Mesenchymal stem cell (in vitro differentiated cells and primary cell): ENCODE measurements around the gene NSUN4.

Experiments used
- DNase-seq: peaks from one replicate; pipeline ENCODE4 v3.0.0-alpha.2; 2013
- H2AFZ ChIP-seq: one replicate; pipeline ENCODE4 v1.6.1; 2013; ENCODE audit warnings: low read depth, mild to moderate bottlenecking, control low read depth, inconsistent platforms, low read length, moderate library complexity
- H2AK5ac ChIP-seq: 2 replicates; pipeline ENCODE4 v1.6.1; 2013; ENCODE audit warnings: low read length, moderate library complexity, mild to moderate bottlenecking, inconsistent platforms; ENCODE audit not compliant: severe bottlenecking
- H2BK120ac ChIP-seq: one replicate; pipeline ENCODE4 v1.6.1; 2013; ENCODE audit warnings: low read depth, mild to moderate bottlenecking, inconsistent platforms, low read length, moderate library complexity
- H2BK12ac ChIP-seq, 2 experiments: one replicate each; pipeline ENCODE4 v1.6.1; 2013; ENCODE audit warnings: inconsistent platforms in 2 of 2, low read length in 2 of 2, mild to moderate bottlenecking in 2 of 2, moderate library complexity in 2 of 2, control low read depth in 1 of 2
- H2BK15ac ChIP-seq: one replicate; pipeline ENCODE4 v1.6.1; 2013; ENCODE audit warnings: mild to moderate bottlenecking, low read depth, inconsistent platforms; ENCODE audit not compliant: poor library complexity, severe bottlenecking
- H2BK5ac ChIP-seq: 2 replicates; pipeline ENCODE4 v1.6.1; 2013; ENCODE audit warnings: low read depth, mild to moderate bottlenecking, low read length, control low read depth, inconsistent platforms; ENCODE audit not compliant: poor library complexity, severe bottlenecking
- H3K14ac ChIP-seq, 2 experiments: one replicate each; pipeline ENCODE4 v1.6.1; 2013; ENCODE audit warnings: inconsistent platforms in 2 of 2, low read length in 2 of 2, control low read depth in 1 of 2, mild to moderate bottlenecking in 1 of 2, moderate library complexity in 1 of 2
- H3K18ac ChIP-seq, 2 experiments: one replicate each; pipeline ENCODE4 v1.6.1; 2013; ENCODE audit warnings: inconsistent platforms in 2 of 2, low read length in 2 of 2, control low read depth in 1 of 2, low read depth in 1 of 2, mild to moderate bottlenecking in 1 of 2
- H3K23ac ChIP-seq, 2 experiments: one replicate each; pipeline ENCODE4 v1.6.1; 2013; ENCODE audit warnings: inconsistent platforms in 2 of 2, low read length in 2 of 2, mild to moderate bottlenecking in 2 of 2, moderate library complexity in 2 of 2, control low read depth in 1 of 2
- H3K27ac ChIP-seq: 2 replicates; pipeline ENCODE4 v1.5.1; 2013; ENCODE audit warnings: mild to moderate bottlenecking, moderate library complexity, low read length, control low read depth, inconsistent platforms; ENCODE audit not compliant: poor library complexity, severe bottlenecking
- H3K27me3 ChIP-seq, 2 experiments: 2 replicates each; pipeline versions ENCODE4 v1.6.1 to v1.7.0; 2013; ENCODE audit warnings: low read length in 2 of 2, mild to moderate bottlenecking in 2 of 2, moderate library complexity in 2 of 2, control low read depth in 1 of 2, inconsistent platforms in 1 of 2; ENCODE audit not compliant: control insufficient read depth in 1 of 2, insufficient read depth in 1 of 2
- H3K36me3 ChIP-seq, 2 experiments: 2 replicates each; pipeline versions ENCODE4 v1.6.1 to v1.7.0; 2013; ENCODE audit warnings: low read length in 2 of 2, control low read depth in 1 of 2, inconsistent platforms in 1 of 2, low read depth in 1 of 2, mild to moderate bottlenecking in 1 of 2; ENCODE audit not compliant: insufficient read depth in 2 of 2, control insufficient read depth in 1 of 2
- H3K4ac ChIP-seq, 2 experiments: one replicate each; pipeline ENCODE4 v1.6.1; 2013; ENCODE audit warnings: inconsistent platforms in 2 of 2, low read length in 2 of 2, mild to moderate bottlenecking in 2 of 2, moderate library complexity in 2 of 2, control low read depth in 1 of 2, low read depth in 1 of 2
- H3K4me1 ChIP-seq: 2 replicates; pipeline ENCODE4 v1.6.1; 2013; ENCODE audit warnings: low read depth, low read length, control low read depth; ENCODE audit not compliant: control insufficient read depth, insufficient read depth
- H3K4me2 ChIP-seq: 2 replicates; pipeline ENCODE4 v1.6.1; 2013; ENCODE audit warnings: low read length, mild to moderate bottlenecking, inconsistent platforms; ENCODE audit not compliant: poor library complexity, severe bottlenecking
- H3K4me3 ChIP-seq, 2 experiments: 2 replicates each; pipeline versions ENCODE4 v1.5.1 to v1.7.0; 2013; ENCODE audit warnings: low read length in 2 of 2, mild to moderate bottlenecking in 2 of 2, control low read depth in 1 of 2, low read depth in 1 of 2; ENCODE audit not compliant: insufficient read depth in 1 of 2
- H3K79me1 ChIP-seq: replicated peaks from 2 replicates; pipeline ENCODE4 v1.6.1; 2013; ENCODE audit warnings: mild to moderate bottlenecking, control low read depth, low read length, inconsistent platforms; ENCODE audit not compliant: poor library complexity, severe bottlenecking
- H3K9ac ChIP-seq: 2 replicates; pipeline ENCODE4 v1.7.0; 2013; ENCODE audit warnings: mild to moderate bottlenecking, low read length, moderate library complexity
- H3K9me3 ChIP-seq: 2 replicates; pipeline ENCODE4 v1.7.0; 2013; ENCODE audit warnings: mild to moderate bottlenecking, low read length; ENCODE audit not compliant: control insufficient read depth
- H4K8ac ChIP-seq: one replicate; pipeline ENCODE4 v1.6.1; 2013; ENCODE audit warnings: inconsistent platforms, mild to moderate bottlenecking, low read length, moderate library complexity
- H4K91ac ChIP-seq: one replicate; pipeline ENCODE4 v1.6.1; 2013; ENCODE audit warnings: mild to moderate bottlenecking, low read length, inconsistent platforms
- WGBS: methylation state at CpG from one replicate; pipeline ENCODE4 v1.1.7; 2013; ENCODE audit warnings: mixed read lengths; 5-methylcytosine and 5-hydroxymethylcytosine counted together

Gene NSUN4

GRCh38 chr1:46405724-46406123, 65.1 kb downstream of the NSUN4 start:
- no peak overlapping the region for H3K27ac ChIP-seq
- no peak for DNase-seq
- H3K27me3 ChIP-seq, result peaks cover 11 to 25% of the 10 kb centered on the region in 2 experiments
- H3K18ac ChIP-seq, result peak overlapping the region in 1 of 2 experiments; percentile 5
- H2BK120ac ChIP-seq, result no peak overlapping the region
- peak overlapping the region; percentile 36 for H4K91ac ChIP-seq
- no peak overlapping the region for H2BK5ac ChIP-seq
- no peaks in the 10 kb centered on the region for H3K9me3 ChIP-seq
- no peak overlapping the region for H2BK15ac ChIP-seq
- peak overlapping the region in 1 of 2 experiments; percentile 46 for H2BK12ac ChIP-seq
- no peak overlapping the region for H3K4me2 ChIP-seq
- no peaks in the 10 kb centered on the region for H3K79me1 ChIP-seq
- H4K8ac ChIP-seq, result peak overlapping the region; percentile 4
- H2AFZ ChIP-seq, result peak overlapping the region; percentile 62
- peak overlapping the region; percentile 69 for H3K9ac ChIP-seq
- H3K36me3 ChIP-seq, result no peaks in the 10 kb centered on the region
- H2AK5ac ChIP-seq, result no peak overlapping the region
- H3K23ac ChIP-seq, result no peak overlapping the region
- peaks cover 20% of the 10 kb centered on the region for H3K4me1 ChIP-seq
- no peak overlapping the region for H3K14ac ChIP-seq
- H3K4me3 ChIP-seq, result no peak overlapping the region
- H3K4ac ChIP-seq, result no peak overlapping the region
- WGBS, result 90% methylated on average over 17 of the region's 17 CpGs

- Histone ChIP-seq H3K23ac (no peak overlapping the region), H3K18ac (peak overlapping the region in 1 of 2 experiments; percentile 40), H3K79me1 (no peaks in the 10 kb centered on the region), H3K36me3 (no peaks in the 10 kb centered on the region), H3K4me1 (peaks cover 17% of the 10 kb centered on the region), H3K9ac (peak overlapping the region; percentile 69), H3K27me3 (peaks cover 6 to 18% of the 10 kb centered on the region in 2 experiments), H3K9me3 (no peaks in the 10 kb centered on the region), H2BK120ac (no peak overlapping the region), H2BK15ac (peak overlapping the region; percentile 2), H3K4ac (no peak overlapping the region), H2AFZ (peak overlapping the region; percentile 6), H3K27ac (no peak overlapping the region), H3K14ac (no peak overlapping the region), H3K4me2 (no peak overlapping the region), H4K8ac (no peak overlapping the region), H2AK5ac (no peak overlapping the region), H4K91ac (no peak overlapping the region), H2BK12ac (no peak overlapping the region), H3K4me3 (no peak overlapping the region), H2BK5ac (no peak overlapping the region)
- WGBS, result 55% methylated on average over 13 of the region's 13 CpGs
- peak; percentile 11 for DNase-seq
Measured at GRCh38 chr1:46406881-46407608, 66.4 kb downstream of the NSUN4 start.

- H3K14ac ChIP-seq, result no peak overlapping the region
- no peak overlapping the region for H4K8ac ChIP-seq
- H2BK5ac ChIP-seq, result no peak overlapping the region
- no peak overlapping the region for H3K9ac ChIP-seq
- no peak overlapping the region for H3K18ac ChIP-seq
- H3K79me1 ChIP-seq, result no peaks in the 10 kb centered on the region
- 92% methylated on average over 9 of the region's 9 CpGs for WGBS
- no peak overlapping the region for H2AK5ac ChIP-seq
- H3K4ac ChIP-seq, result no peak overlapping the region
- peaks cover 14% of the 10 kb centered on the region for H3K4me1 ChIP-seq
- no peak overlapping the region for H2BK120ac ChIP-seq
- no peak overlapping the region for H2BK15ac ChIP-seq
- H3K27ac ChIP-seq, result no peak overlapping the region
- no peak overlapping the region for H2AFZ ChIP-seq
- H3K36me3 ChIP-seq, result no peaks in the 10 kb centered on the region
- H3K9me3 ChIP-seq, result no peaks in the 10 kb centered on the region
- DNase-seq, result no peak
- H3K27me3 ChIP-seq, result peaks cover 6 to 18% of the 10 kb centered on the region in 2 experiments
- H3K23ac ChIP-seq, result no peak overlapping the region
- H2BK12ac ChIP-seq, result no peak overlapping the region
- H3K4me2 ChIP-seq, result no peak overlapping the region
- no peak overlapping the region for H4K91ac ChIP-seq
- no peak overlapping the region for H3K4me3 ChIP-seq
Measured at GRCh38 chr1:46407636-46408035, 67.0 kb downstream of the NSUN4 start.

DNA sequence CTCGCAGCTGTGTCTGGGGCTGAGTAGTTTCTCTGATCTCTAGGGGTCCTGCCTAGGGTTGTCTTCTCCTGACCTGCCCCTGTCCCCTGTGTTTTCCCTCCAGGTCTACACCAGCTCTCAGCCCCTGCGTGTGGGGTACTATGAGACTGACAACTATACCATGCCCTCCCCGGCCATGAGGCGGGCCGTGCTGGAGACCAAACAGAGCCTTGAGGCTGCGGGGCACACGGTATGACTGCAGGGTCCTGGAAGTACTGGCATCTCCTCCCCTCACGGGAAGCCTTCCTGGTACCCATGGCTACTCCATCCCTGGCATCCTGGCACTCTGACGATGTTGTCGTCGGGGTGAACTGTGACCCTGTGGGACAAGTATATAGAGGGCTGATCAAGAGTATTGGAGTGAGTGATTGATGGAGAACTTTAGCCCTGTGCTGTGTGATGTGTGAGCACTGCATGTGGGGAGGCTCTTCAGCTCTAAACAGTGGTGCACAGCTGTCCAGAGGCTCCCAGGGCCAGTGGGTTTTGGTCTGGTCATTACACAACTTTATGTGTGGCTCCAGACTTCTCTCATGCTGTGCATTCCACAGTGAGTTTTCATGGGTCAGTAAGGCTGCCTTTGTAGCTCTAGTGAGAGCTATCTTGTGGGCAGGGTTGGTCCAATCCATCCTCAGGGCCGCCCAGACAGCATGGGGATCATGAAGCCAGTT, 67.9 kb downstream of the NSUN4 start:
- no peak overlapping the region for H2BK12ac ChIP-seq
- no peak overlapping the region for H2BK5ac ChIP-seq
- H2BK120ac ChIP-seq, result no peak overlapping the region
- H3K18ac ChIP-seq, result no peak overlapping the region
- peak; percentile 22 for DNase-seq
- no peak overlapping the region for H4K91ac ChIP-seq
- 94% methylated on average over 12 of the region's 12 CpGs for WGBS
- H3K14ac ChIP-seq, result no peak overlapping the region
- H3K9me3 ChIP-seq, result no peaks in the 10 kb centered on the region
- no peak overlapping the region for H3K9ac ChIP-seq
- no peak overlapping the region for H3K23ac ChIP-seq
- no peak overlapping the region for H4K8ac ChIP-seq
- no peak overlapping the region for H3K4me3 ChIP-seq
- no peaks in the 10 kb centered on the region for H3K36me3 ChIP-seq
- H3K27ac ChIP-seq, result no peak overlapping the region
- H2BK15ac ChIP-seq, result no peak overlapping the region
- no peaks in the 10 kb centered on the region for H3K79me1 ChIP-seq
- H3K4me2 ChIP-seq, result no peak overlapping the region
- H3K4ac ChIP-seq, result no peak overlapping the region
- no peak overlapping the region for H2AFZ ChIP-seq
- no peak overlapping the region for H2AK5ac ChIP-seq
- H3K4me1 ChIP-seq, result peaks cover 14% of the 10 kb centered on the region
- peaks cover 6 to 18% of the 10 kb centered on the region in 2 experiments for H3K27me3 ChIP-seq
